Cardiac septum (tissue), 1 donor: ENCODE data around the gene FBXO40. TPM values are rescaled to one million over a fixed set of nuclear protein-coding genes. Genes with fewer than 3 reads are reported as not detected.

Experiments
- DNase-seq: peaks from one replicate; pipeline ENCODE4 v3.0.0-alpha.2; 2020; ENCODE audit warnings: low spot score
- intact Hi-C: fragments of 100-400 bp; cut with DNase I; formaldehyde crosslinking; loops from one replicate; pipeline ENCODE4 v1.14.0; 2022
- total RNA-seq: library from RNA; stranded (reverse); fragmentation: NEBNext Ultra II Directional; extraction: Animal tissue kit (Norgen Biotek cat#: 25700); gene quantifications from one replicate; pipeline ENCODE4 v1.2.1, GENCODE V29; 2021
- donor health status: DM: no; HTN: no; CAD: no.

FBXO40 gene
- total RNA-seq, 1 donor from 2014 or later: 147 TPM

DNA sequence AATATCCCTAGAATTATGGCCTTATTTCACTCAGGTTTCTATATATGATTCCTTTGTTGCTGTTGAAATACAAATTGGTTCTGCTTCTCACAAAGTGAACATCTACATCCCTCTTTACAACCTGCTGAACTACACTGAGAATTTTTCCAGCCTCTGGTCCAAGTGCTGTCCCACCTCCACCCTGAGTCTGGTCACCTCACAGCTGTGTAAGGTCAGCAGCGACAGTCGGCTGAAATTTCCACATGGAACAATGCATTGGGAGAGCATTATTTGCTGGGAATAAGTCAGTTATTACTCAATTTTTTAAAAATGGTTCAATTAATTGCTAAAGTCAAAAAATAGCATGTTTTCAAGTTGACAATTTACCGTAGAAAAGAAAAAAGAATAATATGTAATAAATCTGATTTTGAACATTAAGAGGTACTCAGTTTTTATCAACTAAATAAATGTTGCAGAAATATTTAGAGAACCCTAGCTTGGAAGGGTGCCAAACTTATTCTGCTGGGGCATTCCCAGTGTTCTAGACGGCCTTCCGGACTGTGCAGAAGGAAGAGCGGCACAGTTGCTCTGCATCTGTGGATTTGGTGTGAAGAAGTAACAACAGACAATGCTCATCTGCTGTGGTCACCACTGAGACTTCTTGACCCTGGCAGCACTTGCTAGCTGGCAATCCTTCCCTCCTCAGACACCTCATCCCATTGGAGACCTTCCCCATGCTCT, 65.7 kb downstream of the FBXO40 start:
- no peak for DNase-seq
- intact Hi-C loops: no loop called here

DNA sequence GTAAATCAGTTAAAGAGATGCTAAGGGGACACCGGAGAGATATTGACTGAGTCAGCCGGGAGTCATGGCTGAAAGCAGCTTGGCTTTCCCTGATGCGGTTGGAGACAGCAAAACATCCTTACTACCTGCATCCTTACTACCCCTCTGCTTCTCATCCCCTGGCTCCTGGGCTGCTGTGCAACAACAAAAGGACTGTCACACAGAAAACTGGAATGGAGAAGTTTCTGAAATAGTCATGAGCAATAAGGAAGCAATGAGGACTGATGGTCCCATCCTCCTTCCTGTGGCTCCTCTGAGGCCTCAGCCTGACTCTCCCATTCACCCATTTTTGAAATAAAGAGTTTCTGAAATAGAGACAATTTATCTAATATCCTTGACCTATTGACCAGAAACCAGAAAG, 66.4 kb downstream of the FBXO40 start:
- intact Hi-C loops: no loop called here
- DNase-seq: no peak

DNA sequence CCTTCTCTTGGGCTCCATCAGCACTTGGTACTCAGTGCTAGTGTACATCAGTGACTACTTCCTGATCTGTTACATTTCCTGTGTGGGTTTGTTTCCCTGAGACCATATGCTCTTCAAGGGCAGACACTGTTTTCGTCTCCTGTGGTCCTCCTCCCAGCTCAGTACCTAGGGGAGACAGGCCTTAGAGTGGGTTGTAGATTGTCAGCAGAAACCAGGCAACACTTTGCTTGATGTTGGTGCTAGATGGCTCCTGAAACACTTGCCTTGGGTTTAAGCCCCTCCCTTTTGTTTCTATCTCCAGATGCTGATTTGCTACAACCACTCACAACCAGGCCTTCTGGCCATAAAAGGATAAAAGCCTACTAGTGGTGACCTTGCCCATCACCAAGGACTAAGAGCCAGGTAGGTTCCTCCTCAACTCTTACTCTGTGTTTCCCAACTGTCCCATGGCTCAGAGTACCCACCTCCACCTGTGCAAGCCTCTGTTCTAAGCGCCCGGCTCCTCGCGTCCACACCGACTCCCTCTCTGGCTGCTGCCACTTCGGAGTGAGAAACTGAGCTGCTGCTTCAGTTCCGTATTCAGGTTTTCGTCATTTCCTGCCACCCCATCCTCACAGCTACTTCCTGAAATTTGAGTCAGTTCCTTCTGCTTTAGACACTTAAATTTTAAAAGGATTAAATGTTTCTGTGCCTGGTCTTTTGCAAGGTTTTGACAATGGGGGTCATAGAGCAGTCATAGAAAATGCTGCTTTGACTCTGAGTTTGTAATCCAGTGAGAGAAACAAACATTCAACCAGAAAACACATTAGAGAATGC, 67.4 kb downstream of the FBXO40 start, which contains the start of gene HCLS1:
Gene HCLS1, minus strand, starts transcription at position 548 of the 816 bp plus-strand sequence. CDS start 2,556 bp downstream, outside the sequence.
- DNase-seq: peak; percentile 90
- intact Hi-C loops: no loop called here

DNA sequence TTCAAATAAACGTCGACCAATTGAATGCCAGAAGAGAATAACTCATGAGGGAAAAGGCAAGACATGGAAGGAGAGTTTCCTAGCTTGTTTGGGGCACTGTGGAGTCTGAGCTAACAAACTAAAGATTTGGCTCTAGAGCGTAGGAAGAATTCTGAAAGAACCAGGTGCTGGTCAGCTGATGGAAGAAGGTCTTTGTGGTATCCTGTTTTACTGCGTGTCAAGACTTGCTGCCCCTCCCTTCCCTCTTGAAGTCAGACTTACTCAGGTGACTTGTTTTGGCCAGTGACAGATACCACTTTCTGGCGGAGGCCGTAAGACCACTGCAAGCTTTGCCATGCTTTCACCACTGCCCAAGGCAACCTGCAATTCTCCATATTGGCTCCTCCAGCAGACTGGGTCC, 68.2 kb downstream of the FBXO40 start:
- intact Hi-C loops: no loop called here
- DNase-seq: no peak

DNA sequence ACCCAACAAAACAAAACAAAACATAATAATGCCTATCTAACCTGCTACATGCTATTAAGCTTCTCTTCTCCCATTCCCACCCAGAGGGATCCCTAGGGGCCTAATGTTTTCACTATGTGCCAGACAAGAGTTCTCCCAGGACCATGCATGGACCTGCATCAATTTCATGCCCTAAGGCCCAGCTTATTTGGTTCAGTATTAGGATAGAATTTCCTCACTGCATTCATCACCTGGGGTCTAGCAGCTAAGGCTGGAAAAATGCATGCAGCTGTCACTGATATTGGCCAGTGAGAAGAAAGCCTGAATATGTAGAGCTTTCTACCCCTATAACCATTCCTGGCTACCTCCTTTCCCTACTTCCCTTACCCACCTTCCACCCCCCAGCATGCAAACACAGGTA, 69.6 kb downstream of the FBXO40 start:
- DNase-seq: no peak
- intact Hi-C loops: no loop called here

DNA sequence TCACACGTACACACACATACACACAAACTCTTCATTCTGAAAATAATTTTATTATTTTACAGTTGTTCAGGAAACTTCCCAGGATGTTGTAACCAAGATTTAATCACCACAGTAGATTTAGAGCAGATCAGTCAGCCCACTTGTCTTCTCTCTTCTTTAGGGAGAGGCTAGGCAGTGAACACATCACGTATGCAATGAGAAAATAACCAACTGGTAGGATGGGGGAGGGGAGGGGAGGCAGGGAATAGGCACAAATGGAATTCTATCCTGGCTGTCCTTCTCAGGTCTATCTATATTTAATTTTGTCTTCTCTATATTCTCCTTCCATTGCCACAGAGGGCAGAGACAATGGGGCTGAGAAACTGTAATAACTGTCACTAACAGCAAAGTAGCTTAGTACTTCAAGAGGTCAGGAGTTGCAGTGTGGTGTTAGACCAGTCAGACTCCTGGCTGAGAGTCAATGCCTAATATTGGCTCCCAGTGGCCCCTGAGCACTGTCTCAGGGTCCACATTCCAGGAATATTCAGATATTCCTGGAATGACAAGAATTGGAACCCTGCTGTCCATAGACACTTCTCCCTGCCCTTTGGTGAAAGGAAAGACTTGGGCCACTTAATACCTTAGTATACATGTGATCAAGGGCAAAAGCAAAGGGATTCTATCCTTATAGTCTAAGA, 70.1 kb downstream of the FBXO40 start:
- no peak for DNase-seq
- intact Hi-C loops: no loop called here

DNA sequence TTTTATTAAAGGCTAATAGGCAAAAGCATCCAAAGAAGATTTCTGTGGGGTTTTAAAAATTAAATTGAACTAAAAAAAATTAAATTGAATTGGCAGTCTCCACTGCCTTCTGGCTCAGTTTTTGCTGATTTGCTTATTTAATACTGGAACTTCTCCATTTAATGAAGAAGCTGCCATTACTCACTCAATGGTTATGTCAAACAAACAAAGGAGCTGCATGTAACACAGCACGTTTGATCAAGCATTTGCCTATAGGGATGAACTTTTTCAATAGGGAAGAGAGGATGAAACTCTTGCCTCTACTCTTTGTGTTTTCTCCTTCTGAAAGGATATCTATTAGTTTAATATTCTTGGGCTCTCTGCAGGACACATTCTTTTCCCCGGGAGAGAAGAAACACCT, 72.3 kb downstream of the FBXO40 start:
- intact Hi-C loops: no loop called here
- no peak for DNase-seq

DNA sequence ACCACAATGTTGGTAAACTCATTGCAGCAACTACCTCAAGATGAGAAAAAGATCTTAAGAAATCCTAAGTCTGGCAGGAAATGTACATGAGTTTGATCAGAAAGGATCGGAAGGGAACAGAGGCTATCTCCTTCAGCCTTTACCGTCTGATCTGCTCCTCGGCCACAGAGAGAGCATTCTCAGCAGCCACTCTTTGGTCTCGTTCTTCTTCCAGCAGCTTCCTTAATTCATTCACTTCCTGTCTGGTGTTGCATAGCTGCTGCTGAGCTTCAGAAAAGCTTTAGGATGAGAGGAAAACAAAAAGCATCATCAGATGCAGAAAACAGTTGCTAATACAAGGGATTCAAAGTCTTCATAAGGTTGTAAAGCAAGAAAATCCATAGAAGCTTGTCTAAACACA, 74.2 kb downstream of the FBXO40 start:
- intact Hi-C loops: no loop called here
- DNase-seq: no peak

DNA sequence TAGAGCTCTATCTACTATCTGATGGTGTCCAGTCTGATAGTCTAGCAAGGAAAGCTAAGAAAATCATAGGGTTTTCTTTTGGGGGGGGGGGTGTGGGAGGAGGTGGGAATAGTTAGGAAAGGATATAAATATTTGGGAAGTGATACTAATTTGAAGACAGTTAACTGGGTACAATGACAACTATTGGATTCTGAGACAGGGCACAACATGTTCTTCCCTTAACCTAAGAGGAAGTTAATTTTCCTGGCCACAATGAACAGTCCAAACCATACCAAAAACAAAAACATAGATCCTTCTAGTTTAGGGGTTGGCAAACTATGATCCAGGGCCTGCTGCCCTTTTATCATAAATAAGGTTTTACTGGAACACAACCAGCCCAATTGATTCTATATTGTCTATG, 77.5 kb downstream of the FBXO40 start:
- intact Hi-C loops: no loop called here
- DNase-seq: no peak

DNA sequence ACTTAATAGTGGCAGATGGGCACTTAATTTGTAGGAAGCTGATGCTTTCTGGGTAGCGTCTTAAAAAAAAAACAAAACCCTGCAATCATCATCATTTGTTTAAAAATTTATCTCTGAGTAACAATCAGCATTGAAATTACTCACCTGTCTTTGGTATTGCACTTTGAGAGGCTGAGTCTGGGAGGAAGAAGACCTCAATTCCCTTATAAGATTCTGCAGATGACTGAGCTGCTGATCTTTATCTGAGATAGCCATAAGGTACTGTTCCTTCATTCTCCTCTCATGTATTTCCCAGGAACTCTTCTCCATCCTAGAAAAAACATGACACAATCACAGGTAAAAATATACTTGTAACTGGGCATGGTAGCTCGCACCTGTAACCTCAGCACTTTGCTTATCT, 84.0 kb downstream of the FBXO40 start:
- DNase-seq: no peak
- intact Hi-C loops: no loop called here

Other genes starting within 250 kb of the FBXO40 start
- 0.97 TPM for gene POLQ, start 47.4 kb upstream of the FBXO40 start, total RNA-seq
- not detected for gene ARGFX, start 25.4 kb upstream of the FBXO40 start, total RNA-seq
- gene HCLS1, start 67.5 kb downstream of the FBXO40 start, total RNA-seq: 9.4 TPM
- 49.9 TPM for gene GOLGB1, start 156.4 kb downstream of the FBXO40 start, total RNA-seq
- gene IQCB1, start 241.7 kb downstream of the FBXO40 start, total RNA-seq: 6.1 TPM
- 1.9 TPM for gene EAF2, start 241.8 kb downstream of the FBXO40 start, total RNA-seq